Measurements from ENCODE around the gene CCDC8.

DNA sequence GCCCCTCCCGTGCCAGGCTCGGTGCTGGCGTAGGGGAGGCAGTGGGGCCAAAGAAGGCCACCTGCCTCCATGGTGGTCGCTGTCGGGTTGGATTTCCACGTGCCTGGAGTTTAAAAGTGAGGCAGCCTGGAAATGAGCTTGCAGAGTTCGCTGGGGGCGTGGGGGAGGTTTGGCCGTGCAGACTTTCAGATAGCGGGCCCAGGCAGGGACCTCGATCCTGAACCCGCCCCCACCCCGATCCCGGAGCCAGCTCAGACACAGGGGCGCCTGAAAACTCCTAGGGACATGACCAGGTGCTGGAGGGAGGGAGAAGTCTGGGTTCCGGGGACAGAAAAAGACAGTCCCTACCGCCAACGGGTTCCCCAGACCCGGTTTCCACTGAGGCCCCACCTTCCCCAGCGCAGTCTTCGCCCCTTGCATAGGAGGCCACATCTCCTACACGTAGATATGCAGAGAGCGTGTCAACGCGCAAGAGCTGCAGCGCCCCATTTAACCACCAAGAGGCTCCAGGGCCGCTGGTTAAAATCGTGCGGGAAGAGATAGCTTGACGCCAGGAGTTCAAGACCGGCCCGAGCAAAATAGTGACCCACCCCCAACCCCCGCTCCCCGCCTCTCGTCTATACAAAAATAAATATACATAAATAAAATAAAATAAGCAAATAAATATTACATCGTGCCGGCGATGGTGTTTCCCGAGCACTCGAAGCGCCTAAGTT, 8.5 kb downstream of the CCDC8 start:
- TF ChIP-seq GATA2 (CRISPR knock-in tag; IDR thresholded peaks at IDR 0.05) (no peak), GABPA (IDR thresholded peaks at IDR 0.05; ENCODE audit: low read depth) (no peak), YY1 (IDR thresholded peaks at IDR 0.05; ENCODE audit: low read depth) (no peak), EP300 (IDR thresholded peaks at IDR 0.05; ENCODE audit: borderline replicate concordance in 1 of 2, low read depth in 1 of 2, low read length in 1 of 2) (no peak), RCOR1 (IDR thresholded peaks at IDR 0.05; ENCODE audit: low read length) (no peak), POLR2AphosphoS5 (IDR thresholded peaks at IDR 0.05; ENCODE audit: low read depth, low read length) (no peak)
- TF ChIP-seq, protein P1, sequence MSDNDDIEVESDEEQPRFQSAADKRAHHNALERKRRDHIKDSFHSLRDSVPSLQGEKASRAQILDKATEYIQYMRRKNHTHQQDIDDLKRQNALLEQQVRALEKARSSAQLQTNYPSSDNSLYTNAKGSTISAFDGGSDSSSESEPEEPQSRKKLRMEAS (IDR thresholded peaks at IDR 0.05; ENCODE audit: low read depth): no peak
- TF ChIP-seq, protein P2, sequence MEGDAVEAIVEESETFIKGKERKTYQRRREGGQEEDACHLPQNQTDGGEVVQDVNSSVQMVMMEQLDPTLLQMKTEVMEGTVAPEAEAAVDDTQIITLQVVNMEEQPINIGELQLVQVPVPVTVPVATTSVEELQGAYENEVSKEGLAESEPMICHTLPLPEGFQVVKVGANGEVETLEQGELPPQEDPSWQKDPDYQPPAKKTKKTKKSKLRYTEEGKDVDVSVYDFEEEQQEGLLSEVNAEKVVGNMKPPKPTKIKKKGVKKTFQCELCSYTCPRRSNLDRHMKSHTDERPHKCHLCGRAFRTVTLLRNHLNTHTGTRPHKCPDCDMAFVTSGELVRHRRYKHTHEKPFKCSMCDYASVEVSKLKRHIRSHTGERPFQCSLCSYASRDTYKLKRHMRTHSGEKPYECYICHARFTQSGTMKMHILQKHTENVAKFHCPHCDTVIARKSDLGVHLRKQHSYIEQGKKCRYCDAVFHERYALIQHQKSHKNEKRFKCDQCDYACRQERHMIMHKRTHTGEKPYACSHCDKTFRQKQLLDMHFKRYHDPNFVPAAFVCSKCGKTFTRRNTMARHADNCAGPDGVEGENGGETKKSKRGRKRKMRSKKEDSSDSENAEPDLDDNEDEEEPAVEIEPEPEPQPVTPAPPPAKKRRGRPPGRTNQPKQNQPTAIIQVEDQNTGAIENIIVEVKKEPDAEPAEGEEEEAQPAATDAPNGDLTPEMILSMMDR (IDR thresholded peaks at IDR 0.05): no peak

All from SK-N-SH (cell line).